GM12891 (cell line): ENCODE results near the gene OASL.

ENCODE experiments used
- POLR2A ChIP-seq: IDR thresholded peaks from 2 replicates; pipeline ENCODE4 v1.6.1; 2011; ENCODE audit warnings: low read depth, low read length, control low read depth
- POLR2AphosphoS5 ChIP-seq: IDR thresholded peaks from 2 replicates; pipeline ENCODE4 v1.6.1; 2011; ENCODE audit warnings: low read depth, low read length, control low read depth
- POU2F2 ChIP-seq: IDR thresholded peaks from 2 replicates; pipeline ENCODE4 v1.6.1; 2011; ENCODE audit warnings: low read depth, mild to moderate bottlenecking, control low read depth, low read length, moderate library complexity
- SPI1 ChIP-seq: IDR thresholded peaks from 2 replicates; pipeline ENCODE4 v1.6.1; 2011; ENCODE audit warnings: low read depth, low read length, control low read depth
- TAF1 ChIP-seq: IDR thresholded peaks from 2 replicates; pipeline ENCODE4 v1.6.1; 2011; ENCODE audit warnings: low read depth, low read length, control low read depth

DNA sequence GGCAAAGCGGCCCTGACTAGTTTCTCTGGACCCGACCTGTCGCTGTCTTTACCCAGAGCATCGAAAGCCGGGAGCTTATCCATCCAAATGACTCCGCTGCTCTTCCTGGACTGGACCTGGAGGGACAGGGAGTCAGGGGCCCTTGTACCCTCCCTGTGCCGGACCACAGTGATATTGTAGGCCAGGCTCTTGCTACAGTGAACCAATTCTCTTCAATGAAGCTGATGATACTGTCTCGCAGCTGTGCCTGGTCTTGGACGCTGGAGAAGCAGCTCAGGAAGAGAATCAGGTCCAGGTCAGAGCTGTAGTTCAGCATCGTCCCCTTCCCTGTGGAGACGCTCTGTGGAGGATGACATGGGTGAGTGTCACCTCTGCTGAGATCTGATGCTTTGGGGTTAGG is 14.7 kb upstream of the OASL start:
- TF ChIP-seq POLR2AphosphoS5, result no peak
- no peak for TF ChIP-seq TAF1
- TF ChIP-seq POLR2A, result no peak
- no peak for TF ChIP-seq SPI1
- TF ChIP-seq POU2F2, result no peak
